Stimulated activated effector memory CD8-positive, alpha-beta T cell treated with anti-CD3 and anti-CD28 coated beads, Interleukin-12 subunit alpha, Interleukin-12 subunit beta, amount 100 ng/mL, for 72 hours (primary cell): ENCODE data around the gene NSD1.
"Not testable (repeated sequence)": the region's sequence is repeated elsewhere in the genome, so short reads cannot be mapped to it uniquely, and the experiment has no call there.

Source experiments
- ATAC-seq: fragments of 150-1000 bp; cut with Tn5 transposase; 2 replicates; pipeline ENCODE4 v1.10.0; 2021
- DNase-seq, 2 donors: peaks; one replicate each; pipeline ENCODE4 v3.0.0; 2021 to 2022; ENCODE audit warnings: low spot score in 2 of 2
- H3K27ac Mint-ChIP-seq: one replicate; pipeline ENCODE4 v1.8.0; 2022; ENCODE audit warnings: mild to moderate bottlenecking, mixed read lengths
- H3K36me3 Mint-ChIP-seq: one replicate; pipeline ENCODE4 v1.8.0; 2022; ENCODE audit warnings: mild to moderate bottlenecking, mixed read lengths
- H3K4me1 Mint-ChIP-seq: one replicate; pipeline ENCODE4 v1.8.0; 2022; ENCODE audit warnings: mixed read lengths
- H3K4me3 Mint-ChIP-seq: one replicate; pipeline ENCODE4 v1.8.0; 2022; ENCODE audit warnings: mild to moderate bottlenecking, mixed read lengths
- H3K9me3 Mint-ChIP-seq: one replicate; pipeline ENCODE4 v1.8.0; 2022; ENCODE audit warnings: mixed read lengths

NSD1 gene

DNA sequence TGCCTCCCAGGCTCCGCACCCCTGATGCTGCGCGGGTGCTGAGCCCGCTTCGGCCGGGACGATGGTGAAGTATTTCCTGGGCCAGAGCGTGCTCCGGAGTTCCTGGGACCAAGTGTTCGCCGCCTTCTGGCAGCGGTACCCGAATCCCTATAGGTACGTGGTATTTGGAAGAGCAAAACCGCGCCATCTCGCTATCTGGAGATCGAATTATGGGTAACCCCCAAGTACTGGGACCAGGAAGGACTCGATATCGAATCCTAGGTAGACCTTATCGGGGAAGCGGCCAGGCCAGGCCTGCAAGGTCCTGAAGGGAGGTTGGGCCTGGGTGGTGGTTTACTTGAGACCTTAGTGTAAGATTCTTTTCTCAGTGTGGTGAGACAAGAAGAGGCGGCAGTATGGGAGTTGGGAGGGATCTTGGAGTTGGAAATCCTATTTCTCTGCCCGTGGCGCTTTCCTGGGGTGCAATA is 170.4 kb downstream of the NSD1 start:
- Mint-ChIP-seq H3K9me3 (no peaks in the 10 kb centered on the region), H3K4me3 (peak overlapping the region; percentile 90), H3K27ac (peak overlapping the region; percentile 86), H3K4me1 (peaks cover 72% of the 10 kb centered on the region), H3K36me3 (peaks cover 80% of the 10 kb centered on the region)
- ATAC-seq = no peak
- no peak for DNase-seq

DNA sequence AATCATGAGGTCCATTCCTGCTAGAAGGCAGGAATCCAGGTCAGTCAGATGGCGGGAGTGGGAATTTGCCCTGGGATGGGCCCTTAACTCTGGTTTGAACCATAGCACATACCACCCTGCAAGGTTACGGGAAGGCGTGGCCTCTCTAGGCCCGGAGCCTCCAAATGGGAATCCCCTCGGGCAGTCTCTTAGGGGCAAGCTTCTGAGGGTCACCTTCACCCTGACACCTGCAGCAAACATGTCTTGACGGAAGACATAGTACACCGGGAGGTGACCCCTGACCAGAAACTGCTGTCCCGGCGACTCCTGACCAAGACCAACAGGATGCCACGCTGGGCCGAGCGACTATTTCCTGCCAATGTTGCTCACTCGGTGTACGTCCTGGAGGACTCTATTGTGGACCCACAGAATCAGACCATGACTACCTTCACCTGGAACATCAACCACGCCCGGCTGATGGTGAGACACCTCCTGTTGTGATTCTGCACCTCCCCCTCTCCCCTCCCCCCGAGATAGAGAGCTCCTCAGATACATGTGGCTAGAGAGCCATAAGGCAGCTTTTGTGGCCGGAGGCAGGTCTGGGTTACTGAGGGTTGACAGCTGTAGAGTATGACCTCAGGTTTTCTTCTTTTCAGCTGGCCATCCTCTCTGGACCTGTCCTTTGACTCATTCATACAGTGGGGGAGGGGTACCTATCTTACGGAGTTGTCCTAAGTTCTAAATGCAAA is 171.0 kb downstream of the NSD1 start:
- peak overlapping the region; percentile 90 for H3K4me3 Mint-ChIP-seq
- H3K9me3 Mint-ChIP-seq = no peaks in the 10 kb centered on the region
- peaks cover 76% of the 10 kb centered on the region for H3K36me3 Mint-ChIP-seq
- ATAC-seq (no peak), DNase-seq (no peak)
- peak overlapping the region; percentile 86 for H3K27ac Mint-ChIP-seq
- H3K4me1 Mint-ChIP-seq = peaks cover 72% of the 10 kb centered on the region

DNA sequence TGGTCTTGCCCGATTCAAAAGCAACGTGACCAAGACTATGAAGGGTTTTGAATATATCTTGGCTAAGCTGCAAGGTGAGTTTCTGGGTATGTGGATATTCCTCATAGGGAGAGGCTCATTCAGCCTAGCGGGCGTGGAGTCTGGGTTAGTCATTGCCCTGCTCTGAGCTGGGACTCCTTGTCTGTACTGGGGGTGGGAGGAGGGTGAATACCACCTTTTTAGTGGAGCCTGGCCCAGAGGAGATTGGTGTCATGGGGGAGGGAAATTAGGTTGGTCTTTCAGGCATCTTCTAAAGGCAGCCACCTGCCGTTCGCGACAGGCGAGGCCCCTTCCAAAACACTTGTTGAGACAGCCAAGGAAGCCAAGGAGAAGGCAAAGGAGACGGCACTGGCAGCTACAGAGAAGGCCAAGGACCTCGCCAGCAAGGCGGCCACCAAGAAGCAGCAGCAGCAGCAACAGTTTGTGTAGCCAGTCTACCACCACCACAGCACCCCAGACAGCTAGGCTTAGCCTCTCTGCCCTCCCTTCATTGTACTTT is 172.6 kb downstream of the NSD1 start:
- Mint-ChIP-seq H3K4me3 (peak overlapping the region; percentile 90), H3K4me1 (peaks cover 68% of the 10 kb centered on the region), H3K27ac (peak overlapping the region; percentile 26), H3K36me3 (peaks cover 67% of the 10 kb centered on the region)
- not testable (repeated sequence) for H3K9me3 Mint-ChIP-seq, DNase-seq, ATAC-seq

DNA sequence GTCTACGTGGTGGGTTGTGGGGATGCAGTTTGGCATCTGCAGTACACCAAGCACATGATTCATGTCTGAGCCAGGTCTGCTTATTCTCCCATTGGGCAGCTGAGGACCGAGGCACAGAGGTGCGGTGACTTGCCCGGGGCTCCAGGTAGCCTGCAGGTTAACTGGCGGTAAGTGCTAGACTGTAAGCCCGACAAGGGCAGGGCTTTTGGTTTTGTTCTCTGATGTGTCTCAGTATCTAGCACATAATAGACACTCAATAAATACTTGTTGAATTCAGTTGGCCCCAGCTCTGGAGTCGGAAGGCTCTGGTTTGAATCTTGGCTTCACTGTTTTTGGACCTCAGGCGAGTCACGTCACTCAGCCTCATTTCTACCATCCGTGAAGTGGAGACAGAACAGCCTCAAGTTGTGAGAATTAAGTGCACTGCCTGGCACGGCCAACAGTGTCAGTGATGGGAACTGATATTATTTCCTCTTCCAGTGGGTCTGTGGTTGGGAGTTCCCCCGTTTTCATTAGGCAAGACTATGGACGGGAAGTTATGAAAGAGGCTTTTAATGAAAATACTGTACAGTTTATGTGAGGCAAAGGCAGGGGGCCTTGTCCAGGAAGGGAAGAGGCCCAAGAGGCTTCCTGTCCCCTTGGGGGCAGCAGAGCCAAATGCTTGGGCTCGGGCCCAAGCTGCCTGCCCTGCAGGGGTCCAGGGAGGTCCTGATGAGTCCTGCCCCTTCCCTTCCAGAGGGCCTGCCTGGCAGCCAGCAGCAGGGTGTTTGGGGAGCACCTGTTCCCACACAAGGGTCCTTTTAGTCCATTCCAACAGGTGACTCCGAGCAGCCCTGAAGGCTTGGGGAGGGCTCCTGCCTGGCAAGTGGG is 173.3 kb downstream of the NSD1 start:
- H3K27ac Mint-ChIP-seq = peak overlapping the region; percentile 26
- no peaks in the 10 kb centered on the region for H3K9me3 Mint-ChIP-seq
- ATAC-seq = no peak
- DNase-seq = no peak
- H3K4me3 Mint-ChIP-seq = no peak overlapping the region
- H3K4me1 Mint-ChIP-seq = peaks cover 68% of the 10 kb centered on the region
- peaks cover 60% of the 10 kb centered on the region for H3K36me3 Mint-ChIP-seq

DNA sequence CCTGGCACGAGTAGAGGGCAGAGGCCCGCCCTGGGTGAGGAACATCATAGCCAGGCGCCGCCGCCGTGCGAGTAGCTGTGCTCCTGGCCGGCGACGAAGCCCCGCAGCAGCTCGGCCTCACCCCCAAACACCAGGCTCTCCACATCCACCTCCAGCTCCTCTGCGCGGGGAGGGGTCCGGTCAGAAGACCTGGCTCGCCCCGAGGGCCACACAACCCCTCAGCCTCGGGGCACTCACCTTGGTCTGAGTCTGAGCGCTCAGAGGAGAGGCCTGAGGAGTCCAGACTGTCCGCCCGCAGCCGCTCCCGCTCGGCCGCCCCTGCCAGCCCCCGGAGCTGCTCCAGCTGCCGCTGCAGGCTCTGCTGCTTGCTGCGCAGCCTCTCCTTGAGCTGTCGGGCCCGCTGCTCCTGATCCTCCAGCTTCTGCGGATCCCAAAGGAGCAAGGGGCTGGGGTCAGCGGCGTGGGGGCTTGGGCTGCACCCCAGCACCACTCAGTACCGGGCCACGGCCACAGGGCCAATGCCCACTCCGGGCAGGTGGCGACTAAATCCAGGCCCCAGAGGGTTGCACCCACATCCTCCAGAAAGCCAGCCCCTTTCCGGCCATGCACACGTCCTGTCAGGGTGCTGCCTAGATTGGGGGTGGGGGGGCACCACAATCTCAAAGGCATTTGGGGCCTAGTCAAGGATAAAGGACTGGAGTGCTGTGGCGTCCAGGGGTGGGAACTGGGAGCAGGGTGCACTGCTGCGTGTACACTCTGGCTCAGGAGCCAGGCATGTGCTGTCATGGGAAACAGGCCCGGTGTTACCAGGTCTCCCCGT is 174.2 kb downstream of the NSD1 start:
- Mint-ChIP-seq H3K4me1 (peaks cover 69% of the 10 kb centered on the region), H3K9me3 (no peaks in the 10 kb centered on the region), H3K27ac (peak overlapping the region; percentile 26), H3K4me3 (no peak overlapping the region), H3K36me3 (peaks cover 52% of the 10 kb centered on the region)
- DNase-seq = no peak
- ATAC-seq = no peak

DNA sequence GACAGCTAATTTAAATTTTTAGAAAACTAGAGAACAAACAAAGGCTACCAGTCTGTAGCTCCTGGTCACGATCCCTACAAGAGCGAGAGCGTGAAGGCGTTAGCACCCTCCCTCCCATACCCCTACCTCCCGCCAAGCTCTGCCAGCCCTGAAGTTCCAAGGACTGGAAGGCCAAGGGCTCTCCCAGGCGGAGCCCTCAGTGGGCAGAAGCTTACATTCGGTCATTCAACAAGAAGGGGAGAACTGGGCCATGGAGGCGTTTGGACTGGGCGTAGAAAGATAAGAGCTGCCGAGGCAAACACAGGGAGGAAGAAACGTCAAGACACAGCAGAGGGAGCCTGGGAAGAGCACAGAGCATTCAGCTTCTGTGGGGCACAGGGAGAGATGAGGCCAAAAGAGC is 175.2 kb downstream of the NSD1 start:
- DNase-seq = no peak
- peak overlapping the region; percentile 11 for H3K4me3 Mint-ChIP-seq
- H3K4me1 Mint-ChIP-seq = peaks cover 71% of the 10 kb centered on the region
- ATAC-seq = no peak
- H3K9me3 Mint-ChIP-seq = no peaks in the 10 kb centered on the region
- H3K36me3 Mint-ChIP-seq = peaks cover 43% of the 10 kb centered on the region
- peak overlapping the region; percentile 73 for H3K27ac Mint-ChIP-seq

DNA sequence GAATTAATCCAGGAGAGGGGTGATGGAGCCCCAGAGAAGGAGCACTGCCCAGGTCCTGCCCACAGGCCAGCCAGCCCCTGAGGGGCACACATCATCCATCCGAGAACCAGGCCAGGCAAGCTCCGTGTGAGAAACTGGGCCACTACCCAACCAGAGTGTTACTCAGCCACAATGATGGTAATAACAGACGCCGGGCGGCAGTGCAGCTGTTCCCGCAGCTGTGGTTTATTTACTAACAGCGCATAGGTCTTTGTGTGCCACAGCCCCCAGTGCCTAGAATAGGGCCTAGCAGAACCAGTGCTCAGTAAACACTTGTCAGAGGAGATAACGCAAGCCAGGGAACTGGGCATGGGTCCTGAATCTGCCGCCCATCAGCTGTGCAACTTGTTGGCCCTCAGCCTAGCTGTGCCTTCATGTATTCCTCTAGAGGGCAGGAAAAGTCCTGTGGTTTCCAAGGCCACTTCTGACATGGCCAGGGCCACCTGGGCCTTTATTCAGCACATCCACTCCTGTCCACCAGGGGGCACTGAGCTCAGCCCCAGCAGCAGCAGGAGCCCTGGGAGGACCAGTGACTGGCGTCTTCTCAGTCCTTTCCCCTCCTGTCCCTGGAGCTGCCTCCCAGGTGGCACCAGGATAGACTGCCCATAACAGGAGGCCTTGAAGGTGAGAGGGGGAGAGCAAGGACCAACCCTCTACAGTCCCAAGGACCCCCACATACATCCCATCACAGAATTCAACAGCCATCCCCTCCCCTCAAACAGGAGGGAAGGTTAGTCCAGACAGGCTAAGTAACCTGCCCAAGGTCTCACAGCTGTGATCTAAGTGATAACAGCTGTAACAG is 176.0 kb downstream of the NSD1 start:
- Mint-ChIP-seq H3K4me3 (peak overlapping the region; percentile 41), H3K36me3 (peaks cover 34% of the 10 kb centered on the region), H3K4me1 (peaks cover 66% of the 10 kb centered on the region), H3K9me3 (no peaks in the 10 kb centered on the region), H3K27ac (peak overlapping the region; percentile 73)
- DNase-seq (peak; percentile 58 to 88), ATAC-seq (peak; percentile 36)

DNA sequence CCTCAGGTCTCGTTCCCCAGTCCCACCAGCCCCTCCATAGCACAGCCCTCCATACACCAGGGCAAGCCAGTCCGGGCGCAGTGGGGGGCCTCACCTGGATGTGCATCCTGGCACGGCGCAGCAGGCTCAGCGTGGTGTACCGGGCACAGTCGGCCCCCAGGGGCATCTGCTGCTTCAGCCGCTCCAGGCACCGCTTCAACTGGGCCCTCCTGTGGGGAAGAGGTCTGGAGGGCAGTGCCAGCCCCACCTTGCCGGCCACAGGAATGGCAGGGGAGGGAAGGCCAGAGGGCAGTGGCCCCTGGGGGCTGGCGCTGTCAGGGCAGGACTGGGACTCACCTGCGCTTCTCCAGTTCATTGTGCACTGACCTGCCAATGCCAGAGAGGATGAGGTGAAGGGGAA is 176.8 kb downstream of the NSD1 start:
- Mint-ChIP-seq H3K4me1 (peaks cover 59% of the 10 kb centered on the region), H3K36me3 (peaks cover 27% of the 10 kb centered on the region), H3K4me3 (peak overlapping the region; percentile 81), H3K9me3 (no peaks in the 10 kb centered on the region), H3K27ac (peak overlapping the region; percentile 57)
- DNase-seq (no peak), ATAC-seq (no peak)

DNA sequence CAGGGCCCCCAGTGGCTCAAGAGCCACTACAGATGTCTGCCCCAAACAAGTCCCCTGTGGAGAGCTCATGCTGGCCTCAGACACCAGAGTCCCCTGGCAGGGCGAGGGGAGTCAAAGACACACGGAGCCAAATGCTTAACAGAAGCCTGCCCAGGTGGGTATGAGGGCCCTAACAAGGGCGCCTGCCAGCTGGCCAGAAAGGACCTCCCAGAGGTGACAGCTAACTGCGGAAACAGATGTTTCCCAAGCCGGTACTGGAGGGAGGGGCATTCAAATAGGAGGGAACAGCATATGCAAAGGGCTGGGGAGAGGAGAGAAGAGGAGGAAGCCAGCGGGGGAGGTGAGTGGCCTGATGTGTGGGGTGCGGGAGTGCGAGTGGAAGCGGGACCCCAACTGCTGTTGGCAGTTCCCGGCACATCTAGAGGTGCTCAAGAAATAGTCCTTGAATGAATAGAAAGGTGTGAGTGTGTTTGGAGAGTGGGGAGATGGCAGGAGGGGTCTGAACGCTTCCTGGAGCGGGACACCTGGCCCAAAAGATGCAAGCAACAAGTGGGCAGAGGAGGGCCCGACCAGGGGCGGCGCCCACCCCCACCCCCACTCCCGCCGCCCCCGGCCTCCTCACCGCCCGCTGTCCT is 177.3 kb downstream of the NSD1 start:
- no peak for ATAC-seq
- Mint-ChIP-seq H3K36me3 (peaks cover 24% of the 10 kb centered on the region), H3K4me3 (peak overlapping the region; percentile 81), H3K4me1 (peaks cover 53% of the 10 kb centered on the region), H3K9me3 (no peaks in the 10 kb centered on the region), H3K27ac (peak overlapping the region; percentile 57)
- peak in 1 of 2 donors; percentile 71 for DNase-seq

DNA sequence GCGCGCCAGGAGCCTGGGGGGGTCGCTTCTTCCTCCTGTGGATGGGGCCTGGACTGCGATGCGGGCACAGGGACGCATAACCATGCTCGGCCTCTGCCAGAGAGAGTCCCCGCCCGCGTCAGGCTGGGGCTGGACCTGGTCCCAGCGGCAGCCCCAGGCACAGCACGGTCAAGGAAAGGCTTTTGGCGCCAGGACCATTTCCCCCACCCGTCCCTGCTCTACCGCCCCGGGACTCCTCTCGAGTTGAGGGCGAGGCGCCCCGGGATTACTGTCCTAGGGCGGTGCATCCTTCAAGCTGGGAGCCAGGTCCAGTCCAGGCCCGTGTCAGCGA is 177.8 kb downstream of the NSD1 start:
- H3K36me3 Mint-ChIP-seq = peaks cover 24% of the 10 kb centered on the region
- H3K9me3 Mint-ChIP-seq = no peaks in the 10 kb centered on the region
- peaks cover 49% of the 10 kb centered on the region for H3K4me1 Mint-ChIP-seq
- peak overlapping the region; percentile 81 for H3K4me3 Mint-ChIP-seq
- DNase-seq = peak in 1 of 2 donors; percentile 71
- H3K27ac Mint-ChIP-seq = peak overlapping the region; percentile 88
- no peak for ATAC-seq

DNA sequence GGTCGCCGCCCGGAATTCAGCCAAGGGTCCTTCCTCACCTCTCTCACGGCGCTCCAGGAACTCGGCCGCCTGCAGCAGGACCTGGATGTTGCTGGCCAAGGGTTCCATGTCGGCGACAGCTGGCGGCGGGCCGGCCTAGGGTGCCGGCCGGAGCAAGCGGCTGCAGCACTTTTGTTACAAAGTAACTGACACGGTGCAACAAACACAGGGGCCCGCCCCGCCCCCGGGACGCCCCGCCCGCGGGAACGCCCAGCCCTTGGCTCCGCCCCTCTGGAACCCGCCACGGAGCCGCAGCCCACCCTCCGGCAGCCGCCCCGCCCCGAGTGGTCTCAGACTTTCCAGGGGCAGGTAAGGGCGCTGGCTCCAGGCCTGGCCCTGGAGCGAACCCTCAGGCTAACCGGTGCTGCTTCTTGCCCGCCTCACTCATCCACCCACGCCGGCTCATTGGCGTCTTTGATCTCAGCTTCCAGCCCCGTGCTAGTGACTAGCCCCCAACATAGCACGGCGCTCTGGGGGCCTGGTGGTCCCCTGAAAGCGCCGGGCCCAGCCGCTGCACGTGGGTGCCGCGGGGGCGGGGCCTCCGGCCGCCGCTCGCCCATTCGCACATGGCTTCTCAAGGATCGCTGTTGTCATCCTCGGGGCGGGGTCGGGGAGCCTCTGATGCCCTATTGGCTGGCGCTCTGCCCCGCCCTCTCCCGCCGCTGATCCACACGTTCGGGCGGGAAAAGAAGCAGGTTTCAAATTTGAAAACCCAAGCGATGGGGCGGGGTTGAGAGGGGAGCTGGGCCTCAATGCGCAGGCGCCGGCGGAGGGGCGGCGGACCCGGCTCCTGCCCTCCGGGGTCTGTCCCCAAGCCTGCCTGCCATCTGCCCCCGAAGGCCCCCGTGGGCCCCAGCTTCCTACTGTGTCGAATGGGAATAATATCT is 178.4 kb downstream of the NSD1 start, which contains the start of gene MXD3:
Gene MXD3 (minus strand): TSS at position 176 of the 926 bp plus-strand sequence. CDS start 68 bp downstream, at position 108.
- Mint-ChIP-seq H3K27ac (peak within 1 kb of the TSS; percentile 88), H3K9me3 (no peaks in the 10 kb centered on the region), H3K4me1 (peaks cover 49% of the 10 kb centered on the region), H3K36me3 (peaks cover 19% of the 10 kb centered on the region), H3K4me3 (peak within 1 kb of the TSS; percentile 81)
- peak; percentile 89 for ATAC-seq
- peak; percentile 83 to 97 for DNase-seq

DNA sequence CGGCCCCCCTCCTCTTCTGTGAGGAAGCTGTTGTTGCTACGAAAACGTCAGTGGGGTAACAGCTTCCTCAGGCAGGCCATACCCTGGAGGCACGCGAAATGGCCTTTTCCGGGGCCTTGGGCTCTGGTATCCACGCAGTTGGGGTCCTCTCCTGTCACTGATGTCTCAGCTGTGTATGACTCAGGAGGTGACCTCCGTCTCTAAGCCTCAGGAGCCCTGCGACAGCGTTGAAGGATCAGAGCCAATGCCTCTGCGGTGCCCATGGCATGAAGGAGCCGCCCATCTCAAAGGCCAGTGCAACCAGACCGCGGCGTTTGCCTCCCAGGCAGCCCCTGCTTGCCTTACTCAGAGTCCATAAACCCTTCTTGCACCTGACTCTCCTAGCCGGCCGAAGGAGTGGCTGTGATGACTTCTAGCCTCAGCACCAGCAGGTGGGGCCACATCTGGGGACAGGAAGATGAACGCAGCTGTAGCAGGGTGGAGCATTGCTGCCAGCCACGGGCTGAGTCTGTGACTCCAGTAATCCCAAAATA is 179.1 kb downstream of the NSD1 start:
- Mint-ChIP-seq H3K36me3 (peaks cover 20% of the 10 kb centered on the region), H3K9me3 (no peaks in the 10 kb centered on the region), H3K4me3 (peak overlapping the region; percentile 81), H3K4me1 (peaks cover 49% of the 10 kb centered on the region), H3K27ac (peak overlapping the region; percentile 88)
- ATAC-seq (peak; percentile 52), DNase-seq (no peak)
